Measurements from ENCODE around the gene ADARB2.

The ADARB2 gene

DNA sequence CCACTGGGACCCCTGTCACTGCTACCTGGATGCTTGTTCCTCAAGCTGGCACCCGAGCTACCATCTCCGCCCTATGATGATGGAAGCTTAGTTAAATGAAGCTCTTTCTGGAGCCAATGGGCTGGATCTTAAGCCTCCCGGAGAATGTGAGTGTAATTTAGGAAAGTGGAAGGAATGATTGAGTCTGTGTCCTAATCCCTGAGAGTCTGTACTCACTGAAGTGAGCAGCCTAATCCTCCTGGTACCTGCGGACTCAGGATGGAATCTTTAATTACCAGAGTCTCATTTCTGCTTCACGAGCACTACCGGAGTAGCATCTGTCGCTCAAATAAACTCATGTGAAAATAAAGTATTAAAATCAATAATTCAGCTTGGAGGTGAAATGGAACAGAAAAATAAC lies 425.6 kb downstream of the ADARB2 start:
- DNase-seq (ENCODE audit: low read depth): no peak

DNA sequence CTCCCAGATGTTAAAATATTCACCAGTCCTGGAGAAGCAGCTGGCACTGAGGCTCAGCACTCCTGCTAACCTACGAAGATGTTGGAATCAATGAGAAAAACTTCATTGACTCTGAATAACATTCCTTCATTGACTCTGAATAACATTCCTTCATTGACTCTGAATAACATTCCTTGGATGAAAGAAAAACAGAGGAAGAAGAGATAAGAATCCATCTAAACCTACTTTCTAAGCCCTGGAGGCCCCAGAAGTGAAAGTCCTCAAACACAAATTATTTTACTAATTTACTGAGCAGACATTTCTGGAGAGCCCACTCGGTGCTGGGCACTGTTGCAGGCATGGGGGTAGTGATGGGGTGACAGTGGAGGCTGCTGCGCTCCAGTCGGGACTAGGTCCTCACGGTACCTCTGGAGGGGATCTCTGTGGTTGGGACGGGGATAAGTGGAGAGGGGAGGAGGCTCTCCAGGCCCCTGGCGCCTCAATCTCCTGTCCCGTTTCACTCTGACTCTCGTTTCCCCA lies 427.0 kb downstream of the ADARB2 start:
- DNase-seq (ENCODE audit: low read depth): no peak

DNA sequence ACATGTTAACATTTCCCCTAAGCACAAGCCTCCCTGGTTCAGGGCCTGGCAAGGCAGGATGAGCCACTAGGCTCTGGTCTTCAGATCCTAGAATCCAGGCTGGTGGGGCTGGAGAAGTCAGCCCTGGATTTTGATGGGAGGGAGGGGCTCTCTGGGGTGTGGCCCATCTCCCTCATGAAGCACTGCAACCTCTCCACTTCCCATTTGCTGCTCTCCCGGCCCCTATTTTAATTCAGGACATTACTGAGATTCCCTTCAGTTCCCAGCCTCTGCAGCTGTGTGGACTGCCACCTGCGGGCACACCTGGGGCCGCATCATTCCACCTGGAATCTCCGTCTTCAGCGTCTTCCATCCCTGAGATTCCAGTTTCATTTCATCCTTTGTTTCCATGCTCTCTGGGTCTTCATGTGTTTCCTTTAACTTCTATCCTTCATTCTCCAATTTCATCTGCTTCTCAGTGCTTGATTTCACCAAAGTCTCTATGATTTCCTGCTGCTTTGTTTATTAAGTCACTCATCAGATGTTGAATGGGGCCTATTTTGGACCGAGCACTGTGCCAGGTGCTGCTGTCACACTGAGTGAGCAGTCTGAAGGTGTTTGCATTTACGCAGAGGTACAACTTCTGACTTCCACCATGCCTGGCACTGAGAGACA lies 427.6 kb downstream of the ADARB2 start:
- no peak for DNase-seq (ENCODE audit: low read depth)

GRCh38 chr10:1308962-1309616 lies 428.2 kb downstream of the ADARB2 start:
- DNase-seq (ENCODE audit: low read depth): no peak

- DNase-seq (ENCODE audit: low read depth): no peak
These were observed 429.0 kb downstream of the ADARB2 start for GRCh38 chr10:1308173-1308961.

DNA sequence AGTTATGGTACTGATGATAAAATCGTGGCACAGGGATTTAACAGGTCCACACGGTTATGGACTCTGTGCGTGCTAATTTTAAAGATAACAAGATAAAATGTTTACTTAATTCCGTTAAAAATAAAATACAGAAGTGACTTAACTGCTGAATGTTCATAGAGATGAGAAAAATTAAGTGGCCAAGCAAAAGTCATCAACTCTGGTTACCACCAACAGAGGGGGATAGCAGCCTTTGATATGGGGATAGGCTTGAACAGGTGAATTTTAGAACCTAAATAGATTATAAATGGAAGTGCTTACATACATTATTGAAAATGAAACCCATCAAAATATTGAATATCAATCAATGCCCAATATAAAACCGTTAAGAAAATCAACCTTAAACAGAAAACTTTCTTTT lies 436.2 kb downstream of the ADARB2 start:
- DNase-seq (ENCODE audit: low read depth): no peak

DNA sequence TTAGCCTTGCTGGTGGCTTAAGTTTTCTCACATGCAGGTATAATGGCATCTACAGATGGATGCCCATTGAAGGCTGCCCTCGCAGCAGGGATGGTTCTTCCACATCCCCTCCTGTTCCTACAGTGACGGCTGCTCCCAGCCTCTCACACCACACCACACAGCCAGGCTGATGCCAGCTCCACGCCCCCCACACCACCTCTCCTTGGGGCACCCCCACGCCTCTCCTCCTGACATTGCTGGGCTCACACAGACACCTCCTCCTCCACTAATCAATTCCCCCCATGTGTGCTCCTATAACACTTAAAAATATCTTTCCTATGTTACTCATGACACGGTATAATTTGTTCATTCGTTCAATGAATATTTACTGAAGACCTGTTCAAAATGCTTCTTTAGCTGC lies 437.1 kb downstream of the ADARB2 start:
- DNase-seq (ENCODE audit: low read depth): no peak

DNA sequence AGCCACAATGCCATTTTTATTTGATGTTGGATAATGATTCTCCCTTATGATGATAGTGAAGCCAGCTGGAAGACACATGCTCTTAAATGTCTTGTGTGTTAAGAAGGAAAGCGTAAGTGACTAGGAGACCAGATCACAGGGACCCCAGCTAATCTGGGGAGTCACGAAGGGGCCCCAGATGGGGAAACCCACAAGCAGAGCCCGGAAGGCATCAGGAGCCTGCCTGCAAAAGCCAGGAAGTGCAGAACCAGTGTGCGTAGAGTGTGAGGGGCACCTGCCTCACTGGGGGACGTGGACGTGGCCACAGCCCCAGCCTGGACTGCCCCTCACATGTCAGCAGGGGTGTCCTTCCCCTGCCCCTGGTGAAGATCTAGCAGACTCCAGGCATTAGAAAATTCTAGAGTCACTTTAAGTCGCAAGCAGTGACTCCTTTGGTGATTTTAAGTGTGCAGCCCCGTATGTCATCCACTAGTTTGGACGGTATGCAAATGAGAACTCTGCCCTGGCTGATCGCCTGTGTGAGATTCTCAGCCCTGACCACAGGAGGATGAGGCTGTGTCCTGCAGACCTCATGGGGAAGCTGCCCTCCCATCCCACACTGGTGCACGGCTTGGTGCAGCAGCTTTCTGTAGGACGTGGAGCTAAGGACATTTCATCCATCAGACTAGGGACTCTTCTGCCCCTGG lies 438.1 kb downstream of the ADARB2 start:
- DNase-seq (ENCODE audit: low read depth): no peak

- DNase-seq (ENCODE audit: low read depth): no peak
These were observed 439.6 kb downstream of the ADARB2 start for GRCh38 chr10:1297566-1298301.

DNA sequence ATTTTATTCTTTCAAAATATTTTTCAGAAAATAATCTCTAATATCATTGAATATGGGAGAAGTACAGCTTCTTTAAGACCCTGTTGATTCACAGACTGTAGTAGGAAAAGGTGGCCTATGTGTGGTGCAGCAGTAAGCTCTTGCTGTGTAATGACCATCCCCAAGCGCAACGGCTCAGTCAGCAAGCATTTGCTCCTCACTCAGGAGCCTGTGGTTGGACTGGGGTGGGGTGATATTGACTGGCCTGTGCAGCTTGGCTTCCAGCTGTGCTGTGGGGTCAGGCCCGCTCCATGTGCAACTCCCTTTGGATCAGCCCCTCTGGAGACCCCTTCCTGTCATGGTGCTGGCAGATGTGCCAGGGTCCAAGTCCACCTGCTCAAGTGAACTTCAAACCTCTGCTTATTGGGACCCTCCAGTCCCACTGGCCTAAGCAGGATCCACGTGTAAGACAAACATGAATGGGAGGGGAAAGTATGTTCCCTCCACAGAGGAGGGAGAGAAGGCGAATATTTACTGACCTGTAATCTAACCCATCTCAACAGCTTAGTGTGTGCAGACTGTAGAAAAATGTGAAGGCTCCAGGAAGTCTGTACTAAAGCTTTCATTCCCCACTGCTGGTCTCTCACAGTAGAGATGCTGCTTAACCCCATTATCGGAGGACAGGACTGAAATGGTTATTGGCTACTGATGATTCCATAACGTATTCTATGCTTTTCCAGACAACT lies 441.4 kb downstream of the ADARB2 start:
- DNase-seq (ENCODE audit: low read depth): no peak

DNA sequence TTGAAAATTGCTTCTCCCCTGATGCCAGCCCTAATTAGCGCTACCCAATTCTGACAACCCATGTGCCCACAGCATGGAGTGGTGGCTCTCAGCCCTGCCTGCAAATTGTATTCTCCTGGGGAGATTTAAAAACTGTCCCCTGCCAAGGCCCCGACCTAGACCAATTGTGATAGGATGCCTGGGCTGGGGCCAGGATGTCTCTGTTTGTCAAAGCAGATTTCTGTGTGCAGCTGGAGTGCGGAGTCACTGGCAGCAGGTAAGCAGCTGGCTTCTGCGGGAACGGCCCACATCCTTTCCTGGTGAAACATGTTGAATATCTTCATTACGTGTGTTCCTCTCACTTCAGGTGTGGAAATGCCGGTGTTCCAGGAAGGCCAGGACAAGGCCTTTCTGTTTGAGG lies 442.6 kb downstream of the ADARB2 start:
- no peak for DNase-seq (ENCODE audit: low read depth)

DNA sequence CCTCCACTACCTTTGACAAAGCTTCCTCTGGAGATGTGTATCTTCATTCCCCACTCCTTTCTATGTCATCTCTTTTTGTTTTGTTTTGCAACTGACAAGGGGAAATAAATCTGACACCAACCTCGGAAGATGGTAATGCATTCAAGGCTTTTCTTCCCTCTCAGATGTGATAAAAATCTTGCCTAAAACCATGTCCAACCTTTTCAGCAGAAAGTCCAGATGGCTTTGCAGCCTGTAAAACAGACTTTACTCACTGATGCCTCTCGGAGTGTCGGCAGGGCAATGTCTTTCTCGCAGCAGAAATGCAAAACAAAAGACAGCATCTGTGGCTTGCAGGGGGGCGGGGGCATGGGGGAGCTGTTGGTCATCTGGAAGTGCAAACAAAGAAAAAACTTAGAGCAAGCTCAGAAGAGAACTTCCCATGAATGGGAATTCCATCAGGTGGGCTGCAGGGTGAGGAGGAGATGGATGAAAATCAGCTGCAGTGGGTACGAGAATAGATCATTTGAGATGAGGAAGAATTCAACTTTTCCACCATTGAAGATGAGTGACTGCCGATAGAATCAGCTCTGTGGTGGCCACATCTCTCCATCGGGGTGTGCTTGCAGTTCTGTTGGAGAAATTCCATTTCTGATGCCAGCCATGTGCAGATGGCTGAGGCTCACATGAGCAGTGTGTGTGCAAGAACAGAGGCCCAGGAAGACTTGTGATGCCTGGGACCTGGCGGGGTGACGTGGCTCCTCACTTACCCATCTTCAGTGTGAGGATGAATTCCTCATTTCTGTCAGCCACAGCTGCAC lies 443.5 kb downstream of the ADARB2 start:
- DNase-seq (ENCODE audit: low read depth): no peak

- no peak for DNase-seq (ENCODE audit: low read depth)
These were observed 444.2 kb downstream of the ADARB2 start for GRCh38 chr10:1293157-1293556.

DNA sequence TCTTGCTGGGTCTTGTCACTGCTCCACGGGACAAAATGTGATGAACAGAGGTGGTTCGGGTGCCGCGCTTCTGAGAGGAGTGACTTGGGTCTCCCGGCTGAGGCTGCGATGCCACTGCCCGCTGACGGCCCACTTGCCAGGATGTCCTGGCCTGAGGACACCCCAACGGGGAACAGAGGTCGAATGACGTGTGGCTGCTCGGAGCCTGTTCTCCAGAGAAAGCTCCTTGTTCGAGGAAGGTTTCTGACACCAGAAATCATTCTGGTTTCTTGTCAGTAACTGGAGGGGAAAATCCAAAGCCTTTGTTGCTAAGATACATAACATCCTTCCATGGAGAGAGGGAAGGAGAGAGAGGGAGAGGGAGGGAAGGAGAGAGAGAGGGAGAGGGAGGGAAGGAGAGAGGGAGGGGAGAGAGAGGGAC lies 444.7 kb downstream of the ADARB2 start:
- DNase-seq (ENCODE audit: low read depth): no peak

DNA sequence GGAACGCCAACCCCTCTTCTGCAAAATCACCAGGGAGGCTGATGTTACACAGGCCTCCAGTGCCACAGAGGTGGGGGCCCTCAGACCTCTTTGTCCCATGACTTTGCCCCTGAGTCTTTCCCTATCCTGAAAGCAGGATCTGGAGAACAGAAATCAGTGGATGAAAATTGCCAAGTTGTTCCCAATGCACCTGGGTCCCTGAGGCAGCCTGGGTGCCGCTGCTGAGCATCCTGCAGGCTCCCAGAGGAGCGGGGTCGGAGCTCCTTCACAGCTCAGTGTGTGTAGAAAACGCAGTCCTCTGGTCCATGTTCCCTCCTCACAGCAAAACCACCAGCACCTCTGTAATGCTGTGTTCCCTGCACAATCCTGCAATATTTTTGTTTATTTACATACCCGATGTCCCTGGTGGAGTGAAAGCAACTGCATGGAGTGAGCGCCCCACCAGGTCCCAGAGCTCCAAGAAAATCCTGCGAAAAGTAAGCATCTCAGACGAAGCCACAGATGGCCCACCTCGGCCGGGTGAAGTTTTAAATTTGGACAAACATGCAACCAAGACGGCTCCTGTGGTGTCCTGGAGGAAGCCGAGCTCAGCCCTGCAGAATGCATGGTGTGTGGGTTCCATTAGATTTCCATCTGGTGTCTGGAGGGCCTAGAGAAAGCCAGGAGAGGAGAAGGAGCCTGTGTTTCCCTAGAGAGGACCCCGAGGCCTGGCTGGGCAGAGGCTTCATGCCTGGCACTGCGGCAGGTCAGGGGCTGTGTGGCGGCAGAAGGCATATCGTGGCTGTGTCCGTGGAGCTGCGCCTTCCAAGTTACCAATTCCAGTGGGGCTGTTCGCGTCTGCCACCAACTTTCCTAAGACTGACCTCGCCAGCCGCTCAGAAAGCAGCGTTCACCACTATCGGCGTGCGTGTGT lies 445.9 kb downstream of the ADARB2 start:
- no peak for DNase-seq (ENCODE audit: low read depth)

- no peak for DNase-seq (ENCODE audit: low read depth)
These were observed 447.3 kb downstream of the ADARB2 start for GRCh38 chr10:1290071-1290471.

- DNase-seq (ENCODE audit: low read depth): no peak
These were observed 447.7 kb downstream of the ADARB2 start for GRCh38 chr10:1289591-1289990.

GRCh38 chr10:1287971-1288401 lies 449.3 kb downstream of the ADARB2 start:
- DNase-seq (ENCODE audit: low read depth): no peak

- no peak for DNase-seq (ENCODE audit: low read depth)
These were observed 449.8 kb downstream of the ADARB2 start for GRCh38 chr10:1287487-1287886.
